Spleen (tissue), 7 donors: Measurements from ENCODE around the gene TNPO3.

Experiments
- POLR2A ChIP-seq, 3 donors: fragments of 450-650 bp; IDR thresholded peaks; one replicate each; pipeline ENCODE4 v1.5.1; 2017; ENCODE audit warnings: antibody characterized with exemption in 3 of 3, mild to moderate bottlenecking in 1 of 3
- POLR2AphosphoS5 ChIP-seq, 3 donors: sonication (generic); formaldehyde crosslinking; IDR thresholded peaks; one replicate each; pipeline ENCODE4 v1.5.1; 2017; ENCODE audit warnings: antibody characterized with exemption in 3 of 3
- TF ChIP-seq, protein P1 (sequence below), 11 experiments: fragments of 200-600 bp in 7 of 11; fragments of 450-650 bp in 4 of 11; sonication (generic) in 4 of 11; IDR thresholded peaks in 8 of 11; conservative IDR thresholded peaks in 3 of 11; 1 replicate in 7 of 11; 2 replicates in 4 of 11; pipeline versions ENCODE4 v1.4.0 to v1.8.0; 2016 to 2021; ENCODE audit warnings: antibody characterized with exemption in 11 of 11, inconsistent platforms in 4 of 11, mild to moderate bottlenecking in 1 of 11
- donor health status: DM: no; HTN: no; CAD: no; lungs with moderate emphysema.
- donor health status: DM: no; HTN: no; CAD: no.
- donor health status: DM: no; HTN: no; CAD: no.

DNA sequence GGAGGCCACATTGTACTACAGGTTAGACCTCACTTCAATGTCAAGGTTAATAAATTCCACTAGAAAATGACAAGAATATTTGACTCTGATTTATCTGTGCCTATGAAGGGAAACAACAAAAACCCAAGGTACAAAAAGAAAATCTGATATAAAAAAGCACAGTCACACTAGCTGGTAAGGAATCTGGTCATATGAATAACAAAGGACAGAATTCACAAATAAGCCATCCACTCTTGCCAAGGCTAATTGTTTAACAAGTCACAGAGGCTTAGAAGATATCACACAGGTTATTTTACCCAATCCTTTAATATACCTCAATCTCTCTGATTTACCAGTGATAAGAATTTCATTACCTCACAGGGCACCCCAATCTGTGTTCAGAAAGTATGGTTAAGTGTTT lies 69.3 kb downstream of the TNPO3 start:
- TF ChIP-seq, protein P1, sequence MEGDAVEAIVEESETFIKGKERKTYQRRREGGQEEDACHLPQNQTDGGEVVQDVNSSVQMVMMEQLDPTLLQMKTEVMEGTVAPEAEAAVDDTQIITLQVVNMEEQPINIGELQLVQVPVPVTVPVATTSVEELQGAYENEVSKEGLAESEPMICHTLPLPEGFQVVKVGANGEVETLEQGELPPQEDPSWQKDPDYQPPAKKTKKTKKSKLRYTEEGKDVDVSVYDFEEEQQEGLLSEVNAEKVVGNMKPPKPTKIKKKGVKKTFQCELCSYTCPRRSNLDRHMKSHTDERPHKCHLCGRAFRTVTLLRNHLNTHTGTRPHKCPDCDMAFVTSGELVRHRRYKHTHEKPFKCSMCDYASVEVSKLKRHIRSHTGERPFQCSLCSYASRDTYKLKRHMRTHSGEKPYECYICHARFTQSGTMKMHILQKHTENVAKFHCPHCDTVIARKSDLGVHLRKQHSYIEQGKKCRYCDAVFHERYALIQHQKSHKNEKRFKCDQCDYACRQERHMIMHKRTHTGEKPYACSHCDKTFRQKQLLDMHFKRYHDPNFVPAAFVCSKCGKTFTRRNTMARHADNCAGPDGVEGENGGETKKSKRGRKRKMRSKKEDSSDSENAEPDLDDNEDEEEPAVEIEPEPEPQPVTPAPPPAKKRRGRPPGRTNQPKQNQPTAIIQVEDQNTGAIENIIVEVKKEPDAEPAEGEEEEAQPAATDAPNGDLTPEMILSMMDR (IDR thresholded peaks at IDR 0.05 in 8 of 11, conservative IDR thresholded peaks at IDR 0.05 in 3 of 11), result no peak
- no peak for TF ChIP-seq POLR2A (IDR thresholded peaks at IDR 0.05)
- TF ChIP-seq POLR2AphosphoS5 (IDR thresholded peaks at IDR 0.05), result no peak
